HPDE6-E6E7 (cell line): ENCODE measurements around the gene ANG.

ENCODE experiments used
- DNase-seq: peaks from one replicate; pipeline ENCODE4 v3.0.0; 2011; ENCODE audit warnings: missing footprints; ENCODE audit errors: extremely low spot score

ANG gene

GRCh38 chr14:20676072-20676471 is 12.5 kb upstream of the ANG start:
- no peak for DNase-seq

GRCh38 chr14:20679907-20680306 is 8.7 kb upstream of the ANG start:
- DNase-seq = no peak

- DNase-seq = no peak
Observed at GRCh38 chr14:20680363-20680762, 8.2 kb upstream of the ANG start.

- DNase-seq = peak; percentile 68
Observed at GRCh38 chr14:20680843-20681347, 7.7 kb upstream of the ANG start.

GRCh38 chr14:20681348-20682126 is 7.0 kb upstream of the ANG start:
- DNase-seq = no peak

- no peak for DNase-seq
Observed at GRCh38 chr14:20682127-20682434, 6.5 kb upstream of the ANG start.

GRCh38 chr14:20682435-20683124 is 6.0 kb upstream of the ANG start:
- peak; percentile 72 for DNase-seq

- peak; percentile 43 for DNase-seq
Observed at GRCh38 chr14:20683125-20683890, 5.3 kb upstream of the ANG start.

GRCh38 chr14:20683891-20684661 is 4.5 kb upstream of the ANG start, which contains the start of gene RNASE4:
RNASE4 (plus strand) TSS chr14:20684560; CDS start chr14:20699372, 14,812 bp downstream.
- DNase-seq = peak; percentile 61

- DNase-seq = no peak
Observed at GRCh38 chr14:20684662-20685456, 3.7 kb upstream of the ANG start.

- DNase-seq = no peak
Observed at GRCh38 chr14:20686386-20687143, 2.0 kb upstream of the ANG start.

- no peak for DNase-seq
Observed at GRCh38 chr14:20687362-20688166, 1.0 kb upstream of the ANG start.

GRCh38 chr14:20690848-20691640 is 2.5 kb downstream of the ANG start:
- no peak for DNase-seq

- DNase-seq = no peak
Observed at GRCh38 chr14:20692116-20692751, 3.7 kb downstream of the ANG start.

- DNase-seq = no peak
Observed at GRCh38 chr14:20696764-20697163, 8.2 kb downstream of the ANG start.

GRCh38 chr14:20697273-20698017 is 8.9 kb downstream of the ANG start:
- peak; percentile 61 for DNase-seq

- DNase-seq = no peak
Observed at GRCh38 chr14:20698018-20698329, 9.4 kb downstream of the ANG start.
